ENCODE results near the gene SMIM8.

SMIM8 gene

GRCh38 chr6:87378947-87379346, 56.6 kb downstream of the SMIM8 start:
- TF ChIP-seq CTCF (IDR thresholded peaks at IDR 0.05; ENCODE audit: insufficient read depth, low read depth, low read length, missing control alignments): no peak
- DNase-seq (ENCODE audit: low read depth): no peak

GRCh38 chr6:87382861-87383260, 60.5 kb downstream of the SMIM8 start:
- no peak for DNase-seq (ENCODE audit: low read depth)
- H3K4me3 ChIP-seq (ENCODE audit: low read length): no peak overlapping the region
- TF ChIP-seq CTCF (IDR thresholded peaks at IDR 0.05; ENCODE audit: insufficient read depth, low read depth, low read length, missing control alignments): no peak

More at GRCh38 chr6:87378947-87379346, 56.6 kb downstream of the SMIM8 start:
- no peak overlapping the region for H3K4me3 ChIP-seq (ENCODE audit: low read length)

- no peak overlapping the region for H3K4me3 ChIP-seq (ENCODE audit: low read length)
- TF ChIP-seq CTCF (IDR thresholded peaks at IDR 0.05; ENCODE audit: insufficient read depth, low read depth, low read length, missing control alignments): no peak
- no peak for DNase-seq (ENCODE audit: low read depth)
These were observed 61.6 kb downstream of the SMIM8 start for GRCh38 chr6:87384038-87384437.

GRCh38 chr6:87384449-87384848, 62.1 kb downstream of the SMIM8 start:
- no peak for DNase-seq (ENCODE audit: low read depth)
- H3K4me3 ChIP-seq (ENCODE audit: low read length): no peak overlapping the region
- TF ChIP-seq CTCF (IDR thresholded peaks at IDR 0.05; ENCODE audit: insufficient read depth, low read depth, low read length, missing control alignments): no peak

DNA sequence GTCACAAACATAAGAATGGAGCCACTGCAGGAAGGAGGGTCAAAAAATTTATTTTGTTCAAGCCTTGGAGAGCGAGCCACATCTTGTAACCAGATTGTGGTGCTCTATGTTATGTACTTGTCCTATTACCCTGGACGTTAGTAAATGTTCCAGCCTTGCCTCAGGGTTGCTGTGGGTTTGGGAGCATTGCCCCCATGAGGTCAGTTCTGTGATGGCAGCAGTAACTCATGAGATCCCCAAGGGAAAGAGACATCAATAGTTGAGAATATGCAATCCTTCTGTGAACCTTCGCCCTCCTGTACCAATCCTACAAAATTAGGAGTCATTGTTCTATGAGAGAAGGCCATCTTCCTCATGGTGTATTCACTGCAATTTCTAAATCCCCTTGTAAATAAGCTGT, 68.9 kb downstream of the SMIM8 start:
- peak; percentile 63 for TF ChIP-seq CTCF (IDR thresholded peaks at IDR 0.05; ENCODE audit: insufficient read depth, low read depth, low read length, missing control alignments)
- peak; percentile 56 for DNase-seq (ENCODE audit: low read depth)
- H3K4me3 ChIP-seq (ENCODE audit: low read length): no peak overlapping the region

All from epithelial cell of esophagus (primary cell).